Gastrocnemius medialis (tissue), 4 donors: ENCODE data around the gene BMP7.

ENCODE experiments used
- POLR2A ChIP-seq, 2 donors: fragments of 450-650 bp; IDR thresholded peaks; one replicate each; pipeline ENCODE4 v1.6.1; 2017; ENCODE audit warnings: antibody characterized with exemption in 2 of 2, mild to moderate bottlenecking in 2 of 2, moderate library complexity in 2 of 2
- TF ChIP-seq, protein P1 (sequence below), 5 experiments: fragments of 450-650 bp in 3 of 5; fragments of 200-600 bp in 2 of 5; sonication (generic) in 2 of 5; IDR thresholded peaks in 4 of 5; conservative IDR thresholded peaks in 1 of 5; 1 replicate in 4 of 5; 2 replicates in 1 of 5; pipeline ENCODE4 v1.5.1; 2016 to 2019; ENCODE audit warnings: antibody characterized with exemption in 5 of 5, mild to moderate bottlenecking in 3 of 5, moderate library complexity in 3 of 5

DNA sequence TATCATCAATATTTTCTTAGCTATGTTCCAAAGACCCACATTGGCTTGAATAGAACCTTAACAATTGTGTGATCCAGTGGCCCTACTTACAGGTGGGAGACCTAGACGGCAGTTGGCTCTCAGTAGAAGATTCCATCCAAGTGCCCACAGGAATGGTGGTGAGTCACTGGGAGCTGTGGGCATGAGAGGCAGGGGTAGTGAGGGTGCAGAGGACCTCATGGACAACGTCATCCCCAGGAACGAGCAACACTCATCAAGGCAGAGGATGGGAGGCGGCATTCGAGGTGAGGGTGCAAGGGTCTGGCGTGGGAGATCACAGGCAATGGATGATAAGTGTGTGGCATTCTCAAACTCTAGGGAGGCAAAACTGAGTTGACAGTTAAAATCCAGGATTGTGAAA, 45.7 kb upstream of the BMP7 start:
- TF ChIP-seq, protein P1, sequence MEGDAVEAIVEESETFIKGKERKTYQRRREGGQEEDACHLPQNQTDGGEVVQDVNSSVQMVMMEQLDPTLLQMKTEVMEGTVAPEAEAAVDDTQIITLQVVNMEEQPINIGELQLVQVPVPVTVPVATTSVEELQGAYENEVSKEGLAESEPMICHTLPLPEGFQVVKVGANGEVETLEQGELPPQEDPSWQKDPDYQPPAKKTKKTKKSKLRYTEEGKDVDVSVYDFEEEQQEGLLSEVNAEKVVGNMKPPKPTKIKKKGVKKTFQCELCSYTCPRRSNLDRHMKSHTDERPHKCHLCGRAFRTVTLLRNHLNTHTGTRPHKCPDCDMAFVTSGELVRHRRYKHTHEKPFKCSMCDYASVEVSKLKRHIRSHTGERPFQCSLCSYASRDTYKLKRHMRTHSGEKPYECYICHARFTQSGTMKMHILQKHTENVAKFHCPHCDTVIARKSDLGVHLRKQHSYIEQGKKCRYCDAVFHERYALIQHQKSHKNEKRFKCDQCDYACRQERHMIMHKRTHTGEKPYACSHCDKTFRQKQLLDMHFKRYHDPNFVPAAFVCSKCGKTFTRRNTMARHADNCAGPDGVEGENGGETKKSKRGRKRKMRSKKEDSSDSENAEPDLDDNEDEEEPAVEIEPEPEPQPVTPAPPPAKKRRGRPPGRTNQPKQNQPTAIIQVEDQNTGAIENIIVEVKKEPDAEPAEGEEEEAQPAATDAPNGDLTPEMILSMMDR (IDR thresholded peaks at IDR 0.05 in 4 of 5, conservative IDR thresholded peaks at IDR 0.05 in 1 of 5): no peak
- no peak for TF ChIP-seq POLR2A (IDR thresholded peaks at IDR 0.05)
